GM19452 (cell line): Measurements from ENCODE around the gene USP36.
"Not testable (repeated sequence)": the region's sequence is repeated elsewhere in the genome, so short reads cannot be mapped to it uniquely, and the experiment has no call there.

Experiments
- ATAC-seq: cut with Tn5 transposase; IDR thresholded peaks from one replicate; pipeline ENCODE4 v1.9.1; 2021; ENCODE audit not compliant: unreplicated experiment

The USP36 gene

DNA sequence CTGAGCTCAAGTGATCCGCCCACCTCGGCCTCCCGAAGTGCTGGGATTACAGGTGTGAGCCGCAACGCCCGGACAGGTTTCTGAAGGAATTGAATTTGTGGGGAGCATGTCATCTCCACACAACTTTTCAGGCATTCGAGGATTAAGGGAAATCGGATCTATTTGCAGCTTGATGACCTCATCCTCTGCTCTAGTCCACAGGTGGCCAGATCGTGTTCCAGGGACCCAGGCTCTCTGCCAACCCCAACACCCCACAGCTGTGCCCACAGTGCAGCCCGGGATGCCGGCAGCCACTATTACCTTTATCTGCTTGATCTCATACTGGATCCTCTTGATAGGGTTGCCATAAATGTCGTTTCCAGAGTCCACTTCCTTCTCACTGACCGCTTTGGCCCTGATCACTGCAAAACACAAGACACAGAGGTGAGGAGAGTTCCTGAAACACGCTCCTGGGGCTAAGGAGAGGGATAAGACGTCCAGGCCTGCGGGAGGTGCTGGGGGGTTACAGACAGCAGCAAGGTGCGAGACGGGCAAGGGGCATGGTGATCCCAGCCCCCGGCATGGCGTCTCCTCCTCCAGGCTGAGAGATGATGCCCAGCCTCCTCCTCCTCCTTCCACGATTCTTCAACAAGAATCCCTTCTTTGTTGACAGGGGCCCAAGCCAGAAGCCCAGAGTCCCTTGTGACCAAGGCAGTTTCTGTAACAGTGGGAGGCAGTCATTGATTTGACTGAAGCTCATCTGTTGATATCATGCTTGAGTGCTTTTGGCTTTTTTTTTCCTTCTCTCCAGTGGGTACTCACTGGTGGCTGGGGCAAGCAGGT, 33.1 kb upstream of the USP36 start:
- no peak for ATAC-seq

DNA sequence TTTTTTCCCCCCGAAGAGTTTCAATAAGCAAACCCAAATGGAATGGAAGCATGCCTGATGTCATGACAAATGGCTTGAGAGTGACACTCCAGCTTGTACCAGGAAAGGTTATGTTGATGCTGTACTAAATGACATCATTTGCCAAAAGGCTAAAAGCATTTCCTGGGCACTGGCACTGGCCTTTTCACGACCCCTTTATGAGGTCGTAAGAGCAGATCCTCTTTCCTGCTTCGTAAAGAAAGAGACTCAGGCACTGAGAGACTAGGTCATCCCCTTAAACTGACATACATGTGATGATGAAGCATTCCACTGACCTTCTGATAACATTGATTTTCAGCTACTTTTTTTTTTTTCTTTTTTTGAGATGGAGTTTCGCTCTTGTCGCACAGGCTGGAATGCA, 31.9 kb upstream of the USP36 start:
- no peak for ATAC-seq

DNA sequence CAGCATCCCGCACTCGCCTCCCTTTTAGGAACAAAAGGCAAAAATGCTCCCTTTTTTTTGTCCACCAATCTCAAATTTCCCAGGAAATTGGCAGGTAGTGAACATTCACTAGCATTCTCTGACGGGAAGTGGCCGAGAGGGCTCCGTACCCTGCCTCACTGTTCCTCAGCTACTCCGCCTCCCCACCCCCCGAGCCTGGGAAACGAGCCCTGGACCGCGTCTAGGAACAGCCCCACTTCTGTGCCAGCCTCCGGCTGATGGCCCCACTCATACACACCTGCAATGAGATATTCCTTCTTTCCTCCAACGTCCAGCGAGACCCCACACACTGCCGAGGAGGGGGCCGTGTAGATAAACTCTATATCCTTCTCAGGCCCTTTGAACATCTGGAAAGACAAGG, 30.0 kb upstream of the USP36 start:
- no peak for ATAC-seq

DNA sequence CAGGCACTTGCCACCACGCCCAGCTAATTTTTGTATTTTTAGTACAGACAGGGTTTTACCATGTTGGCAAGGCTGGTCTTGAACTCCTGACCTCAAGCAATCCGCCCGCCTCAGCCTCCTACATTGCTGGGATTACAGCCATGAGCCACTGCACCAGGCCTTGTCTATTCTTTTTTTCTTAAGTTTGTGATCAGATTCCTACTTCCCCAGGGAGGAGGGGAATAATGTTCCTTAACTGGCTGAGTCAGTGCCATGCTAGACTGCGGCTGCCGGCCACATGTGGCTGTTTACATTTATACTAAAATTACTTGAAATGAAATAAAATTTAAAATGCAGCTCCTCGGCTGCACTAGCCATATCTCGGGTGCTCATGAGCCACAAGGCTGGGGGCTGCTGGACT, 27.8 kb upstream of the USP36 start:
- ATAC-seq: no peak

DNA sequence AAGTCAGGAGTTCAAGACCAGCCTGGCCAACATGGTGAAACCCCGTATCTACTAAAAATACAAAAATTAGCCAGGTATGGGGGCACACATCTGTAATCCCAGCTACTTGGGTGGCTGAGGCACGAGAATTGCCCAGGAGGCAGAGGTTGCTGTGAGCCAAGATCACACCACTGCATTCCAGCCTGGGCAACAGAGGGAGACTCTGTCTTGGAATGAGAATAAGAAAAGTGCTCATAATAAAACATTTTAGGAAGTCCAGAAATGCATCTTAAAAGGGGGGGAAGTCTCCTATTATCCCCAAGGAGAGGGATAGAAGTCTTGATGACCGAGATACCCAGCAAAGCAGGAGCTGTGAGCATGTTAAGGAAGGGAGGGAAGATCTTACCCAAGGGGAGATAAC, 26.4 kb upstream of the USP36 start:
- not testable (repeated sequence) for ATAC-seq

DNA sequence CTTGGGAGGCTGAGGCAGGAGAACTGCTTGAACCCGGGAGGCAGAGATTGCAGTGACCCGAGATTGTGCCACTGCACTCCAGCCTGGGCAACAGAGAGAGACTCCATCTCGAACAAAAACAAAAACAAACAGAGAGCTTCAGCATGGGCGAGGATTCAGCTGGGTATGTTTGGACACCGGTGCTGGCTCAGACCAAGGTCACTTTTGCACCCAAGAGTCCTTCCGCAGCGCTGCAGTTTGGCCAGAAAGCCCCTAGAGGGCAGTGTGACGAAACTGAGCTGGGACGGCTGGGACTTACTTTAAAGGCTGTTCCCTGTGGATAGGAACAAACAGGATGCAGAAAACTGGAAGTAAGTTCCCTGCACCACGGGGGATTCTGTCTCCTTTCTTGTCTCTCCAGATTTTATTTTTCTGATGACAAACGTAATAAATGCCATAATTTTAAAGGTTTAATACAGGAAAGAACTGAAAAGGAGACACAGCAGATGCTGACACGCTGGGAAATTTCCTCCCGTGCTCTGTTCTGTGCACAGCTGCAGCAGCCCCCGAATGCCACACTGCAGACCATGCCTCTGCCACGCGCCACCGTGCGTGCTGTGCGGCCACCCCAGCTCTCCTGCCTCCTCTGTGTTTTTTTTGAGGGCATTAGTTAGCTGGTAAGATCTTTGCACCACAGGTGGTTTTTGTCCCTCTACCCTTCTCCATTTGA, 25.2 kb upstream of the USP36 start:
- ATAC-seq: no peak

DNA sequence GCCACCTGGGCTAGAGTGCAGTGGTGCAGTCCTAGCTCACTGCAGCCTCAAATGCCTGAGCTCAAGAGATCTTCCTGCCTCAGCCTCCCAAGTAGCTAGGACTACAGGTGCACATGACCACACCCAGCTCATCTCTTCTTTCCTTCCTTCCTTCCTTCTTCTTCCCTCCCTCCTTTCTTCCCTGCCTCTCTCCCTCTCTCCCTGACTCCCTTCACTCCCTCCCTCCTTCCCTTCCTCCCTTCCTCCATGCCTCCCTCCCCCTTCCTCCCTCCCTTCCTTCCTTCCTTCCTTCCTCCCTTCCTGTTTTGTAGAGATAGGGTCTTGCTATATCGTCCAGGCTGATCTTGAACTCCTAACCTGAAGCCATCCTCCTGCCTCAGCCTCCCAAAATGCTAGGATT, 23.5 kb upstream of the USP36 start:
- no peak for ATAC-seq

DNA sequence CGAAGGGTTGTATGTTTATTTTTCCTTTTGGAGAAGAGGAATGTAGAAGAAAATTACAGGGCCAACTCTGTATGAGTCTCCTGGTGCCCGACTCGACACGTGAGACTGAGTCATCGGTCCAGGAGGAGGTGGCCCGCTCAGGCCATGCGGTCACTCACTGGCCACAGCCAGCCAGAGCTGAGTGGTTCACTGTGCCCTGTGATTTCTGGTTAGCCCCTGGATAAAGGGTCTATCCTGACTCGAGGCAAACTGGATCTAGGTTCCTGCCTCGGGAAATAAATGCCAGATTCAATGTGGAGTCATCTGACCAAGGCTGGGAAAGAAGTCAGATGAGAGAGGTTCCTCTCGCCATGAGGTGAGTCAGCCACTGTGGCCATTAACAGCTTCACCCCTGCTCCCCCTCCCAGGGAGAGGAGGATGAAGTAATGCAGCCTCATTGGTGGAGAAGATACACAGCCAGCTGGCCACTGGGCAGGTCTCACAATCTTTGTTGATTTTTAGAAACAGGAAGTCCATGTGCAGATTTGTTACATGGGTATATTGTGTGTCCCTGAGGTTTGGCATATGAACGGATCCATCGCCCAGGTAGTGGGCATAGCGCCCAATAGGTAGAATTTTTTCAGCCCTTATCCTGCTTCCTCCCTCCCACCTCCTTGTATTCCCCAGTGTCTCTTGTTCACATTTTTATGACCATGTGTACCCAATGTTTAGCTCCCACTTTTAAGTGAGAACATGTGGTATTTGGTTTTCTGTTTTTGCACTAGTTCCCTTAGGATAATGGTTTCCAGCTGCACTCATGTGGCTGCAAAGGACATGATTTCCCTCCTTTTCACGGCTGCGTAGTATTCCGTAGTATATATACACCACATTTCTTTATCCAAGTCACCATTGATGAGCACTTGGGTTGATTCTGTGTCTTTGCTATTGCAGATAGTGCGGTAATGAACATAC, 21.7 kb upstream of the USP36 start:
- no peak for ATAC-seq

DNA sequence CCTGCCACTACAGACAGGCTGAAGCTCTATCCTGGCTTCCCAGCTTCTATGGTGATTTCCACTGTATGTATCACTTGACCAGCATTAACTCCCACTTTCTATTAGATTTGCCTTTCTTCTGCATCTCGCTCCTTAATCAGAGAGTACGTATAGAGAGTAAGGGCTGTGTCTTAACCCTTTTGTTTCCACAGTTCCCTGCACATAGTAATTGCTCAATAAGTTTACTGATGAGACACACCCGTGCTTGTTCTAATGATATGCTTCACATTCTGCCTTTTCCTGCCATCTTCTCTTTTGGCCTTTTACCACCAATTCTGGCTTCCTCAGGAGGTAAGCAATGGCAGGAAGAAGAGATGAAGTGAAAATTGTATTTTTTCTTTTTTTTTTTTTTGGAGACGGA, 20.6 kb upstream of the USP36 start:
- no peak for ATAC-seq

DNA sequence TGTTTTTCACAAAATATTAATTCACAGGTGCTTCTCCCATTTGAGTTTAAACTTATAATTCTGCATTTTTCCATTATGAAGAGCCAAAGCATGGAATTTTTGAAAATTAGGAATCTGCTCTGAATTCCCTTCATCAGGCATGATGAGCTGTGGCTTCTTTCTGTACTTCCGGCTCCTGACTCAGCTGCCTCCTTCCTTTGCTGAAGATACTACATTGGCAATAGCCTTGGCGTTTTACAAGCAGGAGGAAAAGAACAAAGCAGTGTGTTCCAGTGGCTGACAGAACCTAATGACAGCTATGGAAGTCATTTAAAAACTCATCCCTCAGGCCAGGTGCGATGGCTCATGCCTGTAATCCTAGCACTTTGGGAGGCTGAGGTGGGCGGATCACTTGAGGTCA, 18.4 kb upstream of the USP36 start:
- no peak for ATAC-seq

DNA sequence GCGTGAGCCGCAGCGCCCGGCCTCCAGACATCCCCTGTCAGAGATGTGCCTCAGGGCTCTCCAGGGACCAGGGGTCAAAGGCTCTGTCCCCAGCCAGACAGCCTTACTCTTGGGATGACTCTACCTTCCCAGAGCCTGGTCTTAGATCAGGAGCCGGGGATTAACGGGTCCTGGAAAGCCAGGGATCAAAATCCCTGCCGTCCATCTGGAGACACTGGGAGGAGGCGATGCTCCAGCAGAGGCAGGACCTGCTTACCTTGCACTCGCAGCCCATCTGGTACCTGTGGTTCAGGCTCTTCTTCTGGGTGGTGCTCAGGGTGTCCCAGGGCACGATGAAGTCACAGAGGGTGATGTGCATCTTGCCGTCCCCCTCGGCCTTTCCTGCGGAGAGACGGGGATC, 16.7 kb upstream of the USP36 start:
- no peak for ATAC-seq

DNA sequence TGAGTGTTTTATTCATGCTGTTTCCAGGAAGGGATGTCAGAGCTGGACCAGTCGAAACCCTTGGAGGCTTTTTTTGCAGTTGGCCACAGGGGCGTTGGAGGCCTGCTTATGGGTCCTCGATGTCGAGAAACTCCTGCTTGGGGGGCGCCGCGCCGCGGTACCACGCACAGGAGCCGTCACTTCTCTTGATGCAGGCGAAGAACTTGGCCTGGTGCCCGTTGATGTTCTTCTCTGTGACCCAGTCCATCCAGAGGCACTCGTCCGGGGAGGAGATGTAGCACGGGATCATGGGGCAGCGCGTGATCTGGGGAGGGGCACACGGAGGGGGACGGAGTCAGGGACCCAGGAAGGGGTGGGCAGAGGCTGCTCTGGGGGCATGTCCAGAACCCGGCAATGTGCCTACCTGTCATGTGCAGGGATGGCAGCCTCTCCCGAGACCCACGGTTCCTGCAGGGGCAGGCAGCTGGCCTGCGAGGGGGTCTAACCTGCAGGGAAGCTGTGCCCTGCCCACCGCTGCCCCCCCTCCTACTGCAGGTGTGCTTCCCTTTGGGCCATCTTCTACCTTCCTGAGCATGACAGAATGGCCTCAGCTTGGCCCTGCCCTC, 15.0 kb upstream of the USP36 start:
- ATAC-seq: no peak

DNA sequence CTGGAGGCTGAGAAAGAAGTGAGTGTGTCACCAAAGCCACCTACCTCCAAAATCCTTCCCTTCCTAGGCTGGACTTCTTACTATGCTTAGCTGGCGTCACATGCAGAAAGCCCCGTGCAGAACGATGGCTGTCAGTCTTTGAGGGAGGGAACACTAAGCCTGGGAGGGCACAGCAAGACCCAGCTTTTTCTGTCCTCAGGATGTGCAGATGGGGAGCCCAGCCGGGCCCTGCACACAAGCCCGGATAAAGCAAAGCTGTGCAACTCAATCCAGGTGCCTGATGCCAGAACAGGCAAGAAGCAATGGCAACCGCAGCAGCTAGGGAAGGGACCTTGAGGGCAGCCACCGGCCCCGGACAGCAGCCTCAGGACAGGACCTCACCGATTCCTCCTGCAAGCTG, 13.9 kb upstream of the USP36 start:
- ATAC-seq: no peak

DNA sequence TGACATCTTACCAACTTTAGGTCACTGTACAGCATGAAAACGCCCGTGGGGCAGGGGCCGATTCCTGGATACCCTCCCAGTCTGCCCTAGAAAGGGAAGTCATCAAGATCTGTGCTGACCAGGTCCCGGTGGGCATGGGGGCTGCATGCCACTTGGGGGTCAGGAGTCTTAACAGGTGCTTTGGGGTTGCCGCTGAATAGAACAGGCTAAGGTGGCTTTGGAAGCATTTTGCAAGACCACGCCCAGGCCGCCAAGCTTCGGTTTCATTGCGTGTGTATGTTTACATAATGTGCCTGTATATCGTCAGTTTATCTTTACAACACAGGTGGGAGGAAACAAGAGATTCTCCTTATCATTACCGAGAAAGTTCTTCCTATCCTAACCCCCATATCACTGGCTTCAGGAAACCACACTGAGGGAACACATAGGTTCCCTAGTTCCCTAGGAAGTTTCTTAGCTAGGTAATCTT, 13.3 kb upstream of the USP36 start:
- no peak for ATAC-seq

DNA sequence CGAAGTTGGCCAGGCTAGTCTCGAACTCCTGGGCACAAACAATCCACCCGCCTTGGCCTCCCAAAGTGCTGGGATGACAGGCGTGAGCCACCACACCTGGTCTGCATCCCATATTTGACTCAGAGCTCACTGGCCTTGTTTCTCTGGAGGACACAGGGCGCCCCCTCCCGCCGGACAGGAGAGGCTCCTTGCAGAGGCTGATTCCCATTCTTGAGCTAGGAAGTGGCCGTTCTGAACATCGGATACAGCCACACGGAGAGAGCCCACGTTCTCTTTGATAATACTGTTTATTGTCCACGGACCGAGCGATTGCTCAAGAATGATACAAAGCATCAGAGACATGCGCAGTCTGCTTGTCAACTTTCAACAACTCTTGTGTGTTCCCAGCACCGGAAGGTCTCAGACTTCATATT, 12.1 kb upstream of the USP36 start:
- ATAC-seq: no peak

DNA sequence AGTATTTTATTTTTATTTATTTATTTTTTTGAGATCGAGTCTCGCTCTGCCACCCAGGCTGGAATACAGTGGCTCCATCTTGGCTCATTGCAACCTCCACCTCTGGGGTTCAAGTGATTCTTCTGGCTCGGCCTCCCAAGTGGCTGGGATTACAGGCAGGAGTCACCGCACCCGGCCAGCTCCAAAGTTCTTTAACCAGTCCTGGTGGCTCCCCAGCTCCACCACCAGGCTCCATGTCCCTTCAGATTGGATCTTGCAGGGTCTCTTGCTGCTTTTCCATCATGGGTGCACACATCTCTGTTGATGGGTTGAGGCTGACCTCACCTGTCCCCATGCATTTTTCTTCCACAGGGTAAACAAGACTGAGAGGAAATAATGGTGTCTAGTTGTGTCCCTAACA, 8.4 kb upstream of the USP36 start:
- ATAC-seq: no peak

DNA sequence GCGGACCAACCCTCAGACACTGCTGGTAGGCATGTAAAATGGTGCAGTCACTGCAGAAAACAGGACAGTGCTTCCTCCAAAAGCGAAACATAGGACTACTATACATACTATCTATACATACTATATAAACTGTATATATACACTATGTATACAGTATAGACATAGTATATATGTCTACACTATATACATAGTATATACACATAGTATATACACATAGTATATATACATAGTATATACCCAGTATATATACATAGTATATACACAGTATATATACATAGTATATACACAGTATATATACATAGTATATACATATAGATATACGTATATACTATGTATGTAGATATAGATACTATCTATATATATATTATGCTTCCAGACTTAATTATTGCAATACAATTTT, 6.4 kb upstream of the USP36 start:
- ATAC-seq: no peak

DNA sequence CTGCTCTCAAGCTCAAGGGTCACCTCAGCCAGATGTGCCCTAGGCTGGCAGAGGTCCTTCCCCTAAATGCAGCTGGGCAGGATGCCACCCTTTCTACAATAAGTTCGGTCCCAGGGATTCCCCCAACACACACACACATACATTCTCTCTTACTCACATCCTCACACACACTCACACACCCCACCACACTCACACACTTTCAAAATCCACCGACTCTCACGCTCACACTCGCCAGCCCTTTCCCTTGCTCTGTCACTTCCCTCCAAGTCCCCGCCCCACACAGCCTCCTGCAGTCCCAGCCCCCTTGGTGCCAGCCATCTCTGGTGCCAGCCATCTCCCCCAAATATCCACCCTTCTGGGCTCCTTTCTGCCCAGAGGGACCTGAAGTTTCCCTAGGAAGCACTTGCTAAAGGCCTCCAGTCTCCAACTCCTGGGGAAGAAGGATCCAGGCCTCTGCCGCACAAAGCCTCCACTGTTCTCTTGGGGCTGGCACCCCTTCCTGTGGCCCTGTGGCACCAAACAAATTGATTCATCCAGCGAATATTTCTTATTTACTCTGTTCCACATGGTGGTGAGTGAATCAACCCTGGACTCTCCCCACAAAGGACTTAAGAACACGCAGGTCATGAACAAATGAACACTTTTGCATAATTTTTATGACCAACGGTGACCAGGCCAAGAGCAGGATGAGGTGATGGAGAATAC, 3.8 kb upstream of the USP36 start:
- no peak for ATAC-seq

DNA sequence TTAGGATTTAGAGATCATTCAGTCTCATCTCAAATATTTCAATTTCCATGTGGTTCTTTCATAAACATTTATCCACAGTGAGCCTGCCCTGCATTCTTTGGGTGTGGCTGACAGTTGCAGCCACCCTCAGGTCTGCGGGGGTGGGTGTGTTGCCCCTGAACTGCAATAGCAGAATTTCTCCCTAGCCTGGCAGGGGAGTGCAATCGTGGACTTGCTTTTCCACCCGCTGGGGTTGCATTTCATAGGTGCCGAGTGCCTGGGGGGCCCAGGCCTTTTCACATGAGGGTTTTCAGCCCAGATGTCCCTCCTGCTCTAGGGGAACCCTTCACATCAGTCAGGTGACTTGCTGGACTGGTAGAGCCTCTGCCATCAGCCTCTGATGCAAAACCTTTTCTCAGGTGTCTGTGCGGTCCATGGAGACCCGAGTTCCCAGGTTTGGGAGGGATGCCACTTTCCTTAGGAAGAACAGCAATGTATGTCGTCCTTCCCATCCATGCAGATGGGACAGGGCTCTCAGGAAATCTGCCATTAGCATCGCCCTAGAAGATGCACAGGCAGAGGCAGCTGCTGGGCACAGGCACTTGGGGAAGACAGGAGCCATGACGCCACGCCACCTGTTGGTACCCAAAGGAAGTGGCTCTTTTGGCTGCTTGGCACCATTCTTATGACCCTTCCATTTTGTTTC, 2.4 kb upstream of the USP36 start:
- ATAC-seq: no peak

DNA sequence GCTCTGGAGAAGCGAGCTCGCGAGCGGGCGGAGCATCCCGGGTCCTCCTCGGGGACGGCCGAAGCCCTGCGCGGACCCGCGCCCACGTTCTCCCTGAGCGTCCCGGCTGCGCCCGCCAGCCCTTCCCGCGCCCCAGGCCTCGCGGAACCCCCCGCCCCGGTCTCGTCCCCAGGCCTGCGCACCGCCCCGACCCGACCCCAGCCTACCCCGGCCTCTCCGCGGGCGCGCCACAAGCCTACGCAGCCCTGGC, 159 bp downstream of the USP36 start:
- ATAC-seq: peak; percentile 17
